GM12892 (cell line): ENCODE results near the gene GPR35.

Experiments
- DNase-seq: peaks from one replicate; pipeline ENCODE4 v3.0.0; 2011; ENCODE audit not compliant: insufficient read length
- FAIRE-seq: peaks from 2 replicates; lab custom pipeline; 2011; peaks lifted over from hg19 to GRCh38; lab: Jason Lieb, UNC
- POLR2A ChIP-seq: IDR thresholded peaks from 2 replicates; pipeline ENCODE4 v1.6.1; 2011; ENCODE audit warnings: low read depth, low read length, control low read depth
- POLR2AphosphoS5 ChIP-seq: IDR thresholded peaks from 2 replicates; pipeline ENCODE4 v1.6.1; 2011; ENCODE audit warnings: low read depth, low read length, control low read depth
- TAF1 ChIP-seq: IDR thresholded peaks from 2 replicates; pipeline ENCODE4 v1.6.1; 2011; ENCODE audit warnings: low read depth, mild to moderate bottlenecking, control low read depth, low read length, borderline replicate concordance

The GPR35 gene

GRCh38 chr2:240620859-240621258 lies 4.4 kb upstream of the GPR35 start:
- peak; percentile 9 for FAIRE-seq
- DNase-seq = no peak
- TF ChIP-seq POLR2A (no peak), TAF1 (no peak), POLR2AphosphoS5 (no peak)

DNA sequence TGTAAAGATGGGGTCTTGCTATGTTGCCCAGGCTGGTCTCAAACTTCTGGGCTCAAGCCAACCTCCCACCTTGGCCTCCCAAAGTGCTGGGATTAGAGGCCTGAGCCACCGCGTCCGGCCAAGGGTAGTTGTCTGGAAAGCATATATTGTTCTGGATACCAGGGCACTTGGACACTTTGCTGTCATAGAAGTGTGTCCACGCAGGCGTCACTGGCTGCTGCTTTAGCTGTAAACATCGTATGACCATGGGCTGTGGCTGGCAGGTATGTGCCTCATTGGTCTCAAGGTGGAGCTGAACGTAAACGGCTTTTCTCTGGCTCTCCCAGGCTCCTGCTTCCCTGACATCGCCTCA lies 3.2 kb upstream of the GPR35 start:
- DNase-seq = no peak
- no peak for FAIRE-seq

DNA sequence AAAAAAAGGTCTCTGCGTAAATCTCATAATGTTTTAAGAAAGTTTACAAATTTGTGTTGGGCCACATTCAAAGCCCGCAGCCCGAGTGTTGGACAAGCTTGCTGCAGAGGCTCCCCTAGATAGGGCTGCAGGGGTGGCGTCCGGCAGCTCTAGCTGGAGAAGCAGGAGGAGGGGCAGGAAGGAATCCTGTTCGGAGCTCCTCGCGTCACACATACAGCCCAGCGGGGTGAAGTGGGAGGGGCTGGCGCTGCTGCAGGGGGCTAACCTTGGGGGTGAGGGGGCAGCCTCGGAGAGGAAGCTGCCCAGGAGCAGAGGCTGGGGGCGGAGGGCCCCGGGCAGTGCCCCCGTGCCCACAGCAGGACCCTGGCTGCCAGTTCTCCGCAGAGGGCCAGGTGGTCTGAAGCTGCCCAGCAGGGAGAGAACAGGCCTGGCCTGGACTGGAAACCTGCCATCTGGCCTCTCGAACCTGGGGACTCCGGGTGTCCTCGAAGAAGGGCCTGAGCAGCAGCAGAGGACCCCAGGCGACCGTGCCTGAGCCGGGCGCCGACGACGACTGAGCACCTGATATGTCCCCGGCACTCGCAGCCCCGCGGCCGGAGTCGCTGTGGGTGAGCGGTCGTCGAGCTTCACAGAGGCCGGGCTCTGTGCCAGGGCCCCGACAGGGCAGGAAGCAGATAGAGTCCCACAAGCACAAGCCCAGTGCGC lies 2.6 kb upstream of the GPR35 start:
- TF ChIP-seq POLR2AphosphoS5 (no peak), TAF1 (no peak), POLR2A (no peak)
- DNase-seq = no peak
- FAIRE-seq = no peak

More for the DNA sequence above, 3.2 kb upstream of the GPR35 start:
- TF ChIP-seq TAF1 = no peak
- no peak for TF ChIP-seq POLR2A

DNA sequence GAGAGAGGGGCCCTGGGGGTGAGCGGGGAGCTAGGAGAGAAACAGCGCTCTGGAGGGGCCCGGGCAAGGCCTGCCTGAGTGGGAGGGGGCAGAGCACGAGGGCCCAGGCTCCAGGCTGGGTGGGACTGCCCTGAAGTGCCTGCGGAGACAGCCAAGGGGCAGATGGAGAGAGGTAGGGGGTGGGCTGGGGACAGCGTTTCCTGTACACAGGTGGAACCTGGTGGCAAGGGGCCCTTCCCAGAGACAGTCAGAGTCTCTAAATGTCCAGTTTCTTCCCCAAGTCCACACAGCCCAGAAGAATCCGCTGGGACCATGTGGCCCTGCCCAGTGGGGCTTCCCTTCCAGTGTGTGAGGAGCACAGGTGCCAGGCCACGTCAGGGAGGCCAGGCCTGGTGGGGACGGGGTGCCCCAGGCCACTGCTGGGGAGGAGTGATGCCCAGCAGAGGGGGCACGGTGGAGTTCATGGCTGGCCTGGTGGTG lies 1.7 kb upstream of the GPR35 start:
- no peak for DNase-seq
- TF ChIP-seq TAF1 = no peak
- no peak for TF ChIP-seq POLR2AphosphoS5
- TF ChIP-seq POLR2A = no peak
- FAIRE-seq = no peak

DNA sequence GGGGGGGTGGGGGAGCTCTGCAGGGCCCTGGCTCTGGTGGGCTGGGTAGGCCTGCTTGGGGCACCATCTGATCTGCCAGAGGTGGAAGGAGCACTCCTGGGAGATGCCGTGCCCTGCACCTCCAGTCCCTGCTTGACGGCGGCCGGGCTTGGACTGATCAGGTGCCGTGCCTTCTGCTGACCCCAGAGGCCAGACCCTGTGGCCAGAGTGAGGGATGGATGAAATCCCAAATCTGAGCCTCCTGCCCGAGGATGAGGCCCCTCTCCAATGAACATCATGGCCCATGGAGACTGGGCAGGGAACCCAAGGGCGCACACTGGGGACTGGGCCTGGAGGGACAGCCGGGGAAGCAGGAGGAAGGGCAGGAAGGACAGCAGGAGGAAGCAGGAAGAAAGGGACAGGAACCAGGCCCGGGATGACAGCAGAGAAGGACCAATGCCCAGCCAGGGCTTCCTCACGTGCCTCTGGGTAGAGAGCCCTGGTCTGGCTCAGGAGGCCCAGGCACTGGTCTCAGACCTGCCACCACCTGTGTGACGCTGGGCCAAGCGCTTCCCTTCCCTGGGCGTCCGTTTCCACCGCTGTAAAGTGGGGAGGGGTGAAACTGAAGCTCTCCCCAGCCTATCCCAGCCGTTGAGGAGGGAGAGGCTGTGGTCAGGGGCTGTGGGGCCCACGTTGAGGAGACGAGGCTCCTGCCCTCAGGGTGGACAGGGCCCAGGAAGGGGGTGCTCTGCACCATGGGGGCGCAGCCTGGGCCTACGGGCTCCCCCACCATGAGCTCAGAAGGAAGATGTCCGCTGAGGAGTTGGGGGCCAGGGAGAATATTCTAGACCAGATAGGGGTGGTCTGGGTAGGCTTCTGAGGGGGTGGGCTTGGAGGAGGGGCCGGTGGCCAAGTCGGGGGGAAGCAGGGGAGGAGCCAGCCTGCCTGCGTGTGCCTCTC lies 1.0 kb upstream of the GPR35 start:
- FAIRE-seq = no peak
- TF ChIP-seq TAF1 = no peak
- no peak for TF ChIP-seq POLR2A
- TF ChIP-seq POLR2AphosphoS5 = no peak
- DNase-seq = no peak

GRCh38 chr2:240626531-240627300 lies 1.4 kb downstream of the GPR35 start:
- no peak for DNase-seq
- FAIRE-seq = no peak
- TF ChIP-seq POLR2AphosphoS5 (no peak), POLR2A (peak; percentile 29; the same call in 1 of the 2 replicates)

- no peak for TF ChIP-seq POLR2A
- TF ChIP-seq POLR2AphosphoS5 = no peak
- TF ChIP-seq TAF1 = no peak
- FAIRE-seq = no peak
- peak; percentile 11 for DNase-seq
Measured at GRCh38 chr2:240627736-240628506, 2.6 kb downstream of the GPR35 start.

- TF ChIP-seq POLR2A (no peak), TAF1 (no peak), POLR2AphosphoS5 (no peak)
- DNase-seq (peak; percentile 13), FAIRE-seq (no peak)
Measured at GRCh38 chr2:240628507-240628807, 3.2 kb downstream of the GPR35 start.

DNA sequence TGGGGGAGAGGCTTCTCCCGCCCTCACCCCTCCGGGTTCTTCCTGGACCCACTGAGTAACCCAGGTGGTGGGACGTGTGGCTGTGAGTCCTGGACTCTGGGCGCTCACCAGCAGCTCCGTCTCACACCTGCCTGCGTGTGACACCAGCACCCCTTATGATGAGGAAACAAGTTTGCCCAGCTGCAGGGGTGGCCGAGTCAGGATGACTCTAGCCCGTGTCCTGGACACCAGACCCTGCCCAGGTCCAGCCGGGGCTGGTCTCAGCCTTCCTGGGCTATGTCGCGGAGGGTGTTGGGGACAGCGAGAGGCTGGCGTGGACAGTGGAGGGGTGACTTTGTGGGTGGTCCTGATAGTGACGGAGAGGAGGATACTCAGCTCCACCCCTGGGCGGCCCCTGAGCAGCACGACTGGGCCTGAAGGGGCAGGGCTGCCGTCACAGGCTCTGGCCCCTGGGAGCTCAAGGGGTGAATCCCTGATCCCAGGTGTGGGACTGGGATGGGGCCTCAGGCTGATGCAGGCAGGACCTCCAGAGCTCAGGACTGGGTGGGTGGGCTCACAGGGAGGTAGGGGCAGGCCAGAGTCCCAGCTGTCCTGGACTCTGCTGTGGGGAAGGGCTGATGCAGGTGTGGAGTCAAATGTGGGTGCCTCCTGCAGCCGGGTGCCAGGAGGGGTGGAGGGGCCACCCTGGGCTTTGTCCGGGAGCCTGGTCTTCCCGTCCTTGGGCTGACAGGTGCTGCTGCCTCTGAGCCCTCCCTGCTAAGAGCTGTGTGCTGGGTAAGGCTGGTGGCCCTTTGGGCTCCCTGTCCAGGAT lies 3.7 kb downstream of the GPR35 start:
- peak; percentile 10 for DNase-seq
- TF ChIP-seq POLR2AphosphoS5 (no peak), TAF1 (no peak), POLR2A (no peak)
- FAIRE-seq = no peak

- peak; percentile 11 for DNase-seq
- FAIRE-seq = no peak
- TF ChIP-seq TAF1 = no peak
Measured at GRCh38 chr2:240629619-240629967, 4.3 kb downstream of the GPR35 start.
